HG03025 (cell line): ENCODE results near the gene NOLC1.

Experiments used
- ATAC-seq: cut with Tn5 transposase; IDR thresholded peaks from one replicate; pipeline ENCODE4 v1.9.1; 2021; ENCODE audit warnings: mild to moderate bottlenecking, moderate library complexity; ENCODE audit not compliant: unreplicated experiment, low FRiP score

NOLC1 gene

GRCh38 chr10:102151774-102152544, at the start of gene NOLC1:
NOLC1 (plus strand) TSS chr10:102152389; CDS start chr10:102152411, 22 bp downstream.
- peak; percentile 91 for ATAC-seq

GRCh38 chr10:102102421-102102820, 49.8 kb upstream of the NOLC1 start:
- no peak for ATAC-seq

- ATAC-seq, result no peak
Measured at GRCh38 chr10:102106998-102107397, 45.2 kb upstream of the NOLC1 start.

- ATAC-seq, result no peak
Measured at GRCh38 chr10:102109166-102110116, 42.7 kb upstream of the NOLC1 start.

- ATAC-seq, result no peak
Measured at GRCh38 chr10:102111276-102111675, 40.9 kb upstream of the NOLC1 start.

GRCh38 chr10:102112210-102112817, 39.9 kb upstream of the NOLC1 start:
- ATAC-seq, result no peak

GRCh38 chr10:102113261-102113955, 38.8 kb upstream of the NOLC1 start:
- ATAC-seq, result no peak

- ATAC-seq, result no peak
Measured at GRCh38 chr10:102113956-102114857, 38.0 kb upstream of the NOLC1 start.

- no peak for ATAC-seq
Measured at GRCh38 chr10:102114861-102115618, 37.1 kb upstream of the NOLC1 start.

GRCh38 chr10:102115775-102116174, 36.4 kb upstream of the NOLC1 start:
- ATAC-seq, result no peak

- no peak for ATAC-seq
Measured at GRCh38 chr10:102116656-102117055, 35.5 kb upstream of the NOLC1 start.

- ATAC-seq, result no peak
Measured at GRCh38 chr10:102117391-102118159, 34.6 kb upstream of the NOLC1 start.

GRCh38 chr10:102118867-102119266, 33.3 kb upstream of the NOLC1 start:
- ATAC-seq, result no peak

- ATAC-seq, result no peak
Measured at GRCh38 chr10:102119417-102120141, 32.6 kb upstream of the NOLC1 start.

GRCh38 chr10:102120142-102120990, 31.8 kb upstream of the NOLC1 start, which contains the start of gene LDB1:
LDB1 (minus strand) TSS chr10:102120368; CDS start chr10:102120110, 258 bp downstream.
- peak; percentile 41 for ATAC-seq
